Neural progenitor cell (in vitro differentiated cells): ENCODE measurements around the gene NPY1R. TPM values are rescaled to one million over a fixed set of nuclear protein-coding genes. Genes with fewer than 3 reads are reported as not detected.

Experiments used
- DNase-seq: peaks from one replicate; pipeline ENCODE4 v3.0.0-alpha.2; 2016; ENCODE audit warnings: low spot score
- H2AFZ ChIP-seq: fragments of 200-600 bp; sonication (generic); replicated peaks from 2 replicates; pipeline ENCODE4 v1.6.1; 2016; ENCODE audit warnings: antibody characterized with exemption
- H3F3A ChIP-seq: fragments of 200-600 bp; sonication (generic); 2 replicates; pipeline ENCODE4 v1.6.1; 2016; ENCODE audit warnings: antibody characterized with exemption, low read depth
- H3K27ac ChIP-seq: fragments of 200-600 bp; sonication (generic); 2 replicates; pipeline ENCODE4 v1.5.1; 2016; ENCODE audit warnings: mild to moderate bottlenecking
- H3K27me3 ChIP-seq: fragments of 200-600 bp; sonication (generic); 2 replicates; pipeline ENCODE4 v1.6.1; 2016; ENCODE audit warnings: mild to moderate bottlenecking, moderate library complexity
- H3K36me3 ChIP-seq: fragments of 200-600 bp; sonication (generic); 2 replicates; pipeline ENCODE4 v1.5.1; 2016
- H3K4me1 ChIP-seq: fragments of 200-600 bp; sonication (generic); 2 replicates; pipeline ENCODE4 v1.6.1; 2016; ENCODE audit warnings: mixed run types
- H3K4me2 ChIP-seq: fragments of 200-600 bp; sonication (generic); 2 replicates; pipeline ENCODE4 v1.6.1; 2016
- H3K4me3 ChIP-seq: fragments of 200-600 bp; sonication (generic); 2 replicates; pipeline ENCODE4 v1.5.1; 2016
- H3K79me2 ChIP-seq: fragments of 200-600 bp; sonication (generic); 2 replicates; pipeline ENCODE4 v1.6.1; 2016; ENCODE audit warnings: low read depth
- H3K9ac ChIP-seq: fragments of 200-600 bp; sonication (generic); 2 replicates; pipeline ENCODE4 v1.6.1; 2016
- H3K9me3 ChIP-seq: fragments of 200-600 bp; sonication (generic); 2 replicates; pipeline ENCODE4 v1.5.1; 2016; ENCODE audit warnings: low read depth
- H4K20me1 ChIP-seq: fragments of 200-600 bp; sonication (generic); 2 replicates; pipeline ENCODE4 v1.6.1; 2016; ENCODE audit warnings: low read depth
- H3K27ac Mint-ChIP-seq: 3 replicates; pipeline ENCODE4 v1.8.0; 2021; ENCODE audit warnings: mixed read lengths
- H3K27me3 Mint-ChIP-seq: 2 replicates; pipeline ENCODE4 v1.8.0; 2022; ENCODE audit warnings: low read depth, mild to moderate bottlenecking, inconsistent platforms, moderate library complexity, mixed read lengths; ENCODE audit not compliant: insufficient read depth
- H3K36me3 Mint-ChIP-seq: 3 replicates; pipeline ENCODE4 v1.8.0; 2021; ENCODE audit warnings: mixed read lengths
- H3K4me1 Mint-ChIP-seq: 3 replicates; pipeline ENCODE4 v1.8.0; 2021; ENCODE audit warnings: mixed read lengths
- H3K4me3 Mint-ChIP-seq: 3 replicates; pipeline ENCODE4 v1.8.0; 2021; ENCODE audit warnings: mild to moderate bottlenecking, moderate library complexity, mixed read lengths
- H3K9me3 Mint-ChIP-seq: 3 replicates; pipeline ENCODE4 v1.8.0; 2020; ENCODE audit warnings: mixed read lengths
- CTCF ChIP-seq: fragments of 200-600 bp; sonication (generic); IDR thresholded peaks from 2 replicates; pipeline ENCODE4 v1.5.1; 2017; ENCODE audit warnings: antibody characterized with exemption, mild to moderate bottlenecking
- EZH2 ChIP-seq: fragments of 200-600 bp; sonication (generic); IDR thresholded peaks from 2 replicates; pipeline ENCODE4 v1.6.1; 2017; ENCODE audit warnings: antibody characterized with exemption, mild to moderate bottlenecking, moderate library complexity
- EZH2phosphoT487 ChIP-seq: fragments of 200-600 bp; sonication (generic); IDR thresholded peaks from 2 replicates; pipeline ENCODE4 v1.6.1; 2017; ENCODE audit warnings: antibody characterized with exemption
- total RNA-seq: library from RNA; depleted of rRNA; stranded (reverse); fragments of >200 nt; gene quantifications from 2 replicates; pipeline ENCODE4 v1.2.3, GENCODE V29; 2015; ENCODE audit warnings: low replicate concordance

NPY1R gene
- total RNA-seq = 4.6 and 7.9 TPM in 2 replicates

DNA sequence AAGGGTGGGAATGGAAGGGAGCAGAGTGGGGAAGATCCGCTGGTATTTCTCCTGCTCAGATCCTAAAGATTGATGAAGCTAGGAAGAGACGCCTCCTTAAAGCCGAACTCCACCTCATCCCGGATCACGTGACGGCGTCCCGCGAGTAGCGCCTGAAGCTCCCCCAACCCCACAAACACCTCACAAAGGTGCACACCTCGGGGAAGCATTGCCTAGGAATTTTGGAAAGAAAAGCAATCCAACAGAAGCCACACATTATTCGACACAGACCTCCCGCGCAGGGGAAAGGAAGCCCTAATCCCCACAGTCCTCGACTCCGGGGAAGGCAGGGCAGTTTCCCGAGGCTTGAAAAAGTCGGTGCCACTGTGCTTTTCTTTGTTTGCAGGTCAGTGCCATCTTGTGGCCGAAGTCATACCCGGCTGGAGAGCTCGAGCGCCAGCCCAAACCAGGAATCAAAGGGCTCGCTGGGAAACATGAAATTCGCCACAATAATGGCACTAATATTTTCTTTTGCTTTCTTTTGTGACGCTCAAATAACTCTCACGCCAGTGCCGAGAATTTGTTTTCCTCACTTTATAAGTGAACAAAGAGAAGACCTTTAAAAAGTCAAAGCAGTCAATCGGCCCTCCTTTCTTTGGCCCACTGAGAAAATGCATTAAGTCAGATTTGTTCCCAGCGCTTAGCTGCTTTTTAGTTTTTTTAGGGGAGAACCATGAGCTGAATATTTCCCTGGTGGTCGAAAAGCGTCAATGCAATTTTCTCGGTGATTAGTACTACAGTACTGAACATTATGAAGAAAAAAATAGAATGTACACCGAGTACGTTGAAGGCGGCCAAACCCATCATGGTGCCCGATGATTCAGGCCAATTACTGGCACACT, at the start of gene NPY1R:
NPY1R (minus strand) TSS at position 71 of the 881 bp plus-strand sequence. CDS start 6,042 bp downstream, outside the sequence.
- H3K4me3 Mint-ChIP-seq = peak within 1 kb of the TSS; percentile 94
- peaks cover 24% of the 10 kb centered on the region for H3K27me3 Mint-ChIP-seq
- peak within 1 kb of the TSS; percentile 86 for H3K4me2 ChIP-seq

GRCh38 chr4:163380703-163381102, 48.3 kb upstream of the NPY1R start:
- no peak overlapping the region for H3K4me3 ChIP-seq
- H2AFZ ChIP-seq = no peak overlapping the region
- TF ChIP-seq EZH2 = no peak
- no peak for TF ChIP-seq CTCF
- TF ChIP-seq EZH2phosphoT487 = no peak
- no peaks in the 10 kb centered on the region for H3K36me3 Mint-ChIP-seq
- no peak overlapping the region for H3K4me3 Mint-ChIP-seq
- H3K27me3 ChIP-seq = no peaks in the 10 kb centered on the region
- H3K79me2 ChIP-seq = no peaks in the 10 kb centered on the region
- no peaks in the 10 kb centered on the region for H3K4me1 Mint-ChIP-seq
- H3K36me3 ChIP-seq = no peaks in the 10 kb centered on the region
- no peak overlapping the region for H3K27ac Mint-ChIP-seq
- H3K9me3 Mint-ChIP-seq = no peaks in the 10 kb centered on the region
- H3K27ac ChIP-seq = no peak overlapping the region
- no peak for DNase-seq
- no peak overlapping the region for H3K9ac ChIP-seq
- no peaks in the 10 kb centered on the region for H3K9me3 ChIP-seq
- no peaks in the 10 kb centered on the region for H3F3A ChIP-seq
- no peaks in the 10 kb centered on the region for H3K27me3 Mint-ChIP-seq
- no peaks in the 10 kb centered on the region for H4K20me1 ChIP-seq
- H3K4me1 ChIP-seq = no peaks in the 10 kb centered on the region
- H3K4me2 ChIP-seq = no peak overlapping the region

More for the DNA sequence above, at the start of gene NPY1R:
- DNase-seq = peak; percentile 90
- Mint-ChIP-seq H3K36me3 (no peaks in the 10 kb centered on the region), H3K27ac (peak within 1 kb of the TSS; percentile 48), H3K4me1 (peaks cover 11% of the 10 kb centered on the region), H3K9me3 (peaks cover 3% of the 10 kb centered on the region)
- no peak within 1 kb of the TSS for H3K9ac ChIP-seq
- peaks cover 6% of the 10 kb centered on the region for H3F3A ChIP-seq
- no peaks in the 10 kb centered on the region for H3K9me3 ChIP-seq
- H3K27ac ChIP-seq = no peak within 1 kb of the TSS
- no peaks in the 10 kb centered on the region for H4K20me1 ChIP-seq
- H3K4me3 ChIP-seq = peak within 1 kb of the TSS; percentile 62
- no peaks in the 10 kb centered on the region for H3K79me2 ChIP-seq
- H2AFZ ChIP-seq = peak within 1 kb of the TSS; percentile 90
- no peaks in the 10 kb centered on the region for H3K4me1 ChIP-seq
- H3K27me3 ChIP-seq = peaks cover 20% of the 10 kb centered on the region
- TF ChIP-seq CTCF = peak; percentile 81
- no peak for TF ChIP-seq EZH2
- H3K36me3 ChIP-seq = no peaks in the 10 kb centered on the region

DNA sequence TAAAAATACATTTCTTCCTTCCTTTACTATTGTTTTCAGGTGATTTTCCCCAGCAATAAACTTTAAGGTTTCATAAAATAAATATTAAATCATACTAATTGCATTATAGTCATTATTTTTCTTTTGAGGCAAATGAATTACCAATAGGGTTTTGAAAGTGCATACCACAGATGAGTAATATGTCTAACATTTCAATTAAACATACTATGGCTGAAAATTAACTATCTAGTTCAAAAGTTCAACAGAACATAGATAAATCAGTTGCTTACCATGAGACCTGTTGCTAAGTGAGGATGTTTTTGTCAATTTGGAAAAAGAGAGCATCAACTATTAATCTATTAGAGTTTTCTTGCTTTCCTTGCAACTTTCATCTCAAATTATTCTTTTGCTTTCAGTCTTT, 46.3 kb upstream of the NPY1R start:
- no peak overlapping the region for H3K9ac ChIP-seq
- no peaks in the 10 kb centered on the region for H4K20me1 ChIP-seq
- H3K27me3 ChIP-seq = no peaks in the 10 kb centered on the region
- no peak overlapping the region for H3K27ac ChIP-seq
- no peak overlapping the region for H3K4me2 ChIP-seq
- no peaks in the 10 kb centered on the region for H3K9me3 Mint-ChIP-seq
- no peaks in the 10 kb centered on the region for H3K79me2 ChIP-seq
- DNase-seq = no peak
- no peaks in the 10 kb centered on the region for H3K9me3 ChIP-seq
- no peaks in the 10 kb centered on the region for H3K27me3 Mint-ChIP-seq
- no peak overlapping the region for H2AFZ ChIP-seq
- no peaks in the 10 kb centered on the region for H3K36me3 ChIP-seq
- H3K4me1 Mint-ChIP-seq = no peaks in the 10 kb centered on the region
- H3F3A ChIP-seq = no peaks in the 10 kb centered on the region
- TF ChIP-seq EZH2 (no peak), EZH2phosphoT487 (no peak), CTCF (no peak)
- H3K4me3 Mint-ChIP-seq = no peak overlapping the region
- no peaks in the 10 kb centered on the region for H3K36me3 Mint-ChIP-seq
- no peak overlapping the region for H3K27ac Mint-ChIP-seq
- H3K4me3 ChIP-seq = no peak overlapping the region
- no peaks in the 10 kb centered on the region for H3K4me1 ChIP-seq
